Small intestine (tissue), 7 donors: ENCODE measurements around the gene LAIR2. TPM values are rescaled to one million over a fixed set of nuclear protein-coding genes. Genes with fewer than 3 reads are reported as not detected.

ENCODE experiments used
- DNase-seq, 2 donors: peaks; one replicate each; pipeline versions ENCODE4 v3.0.0 to v3.0.0-alpha.2; 2013
- FAIRE-seq: peaks from 2 replicates; lab custom pipeline; 2012; peaks lifted over from hg19 to GRCh38; lab: Jason Lieb, UNC
- H3K27ac ChIP-seq, 3 donors: one replicate each; pipeline ENCODE4 v1.5.1; 2013; ENCODE audit warnings: low read length in 2 of 3, mild to moderate bottlenecking in 2 of 3, control low read depth in 1 of 3, inconsistent platforms in 1 of 3, low read depth in 1 of 3, moderate library complexity in 1 of 3
- H3K27me3 ChIP-seq, 3 donors: one replicate each; pipeline ENCODE4 v1.6.1; 2013; ENCODE audit warnings: low read length in 3 of 3, inconsistent platforms in 1 of 3; ENCODE audit not compliant: control insufficient read depth in 3 of 3, insufficient read depth in 3 of 3
- H3K36me3 ChIP-seq, 3 donors: one replicate each; pipeline ENCODE4 v1.6.1; 2013; ENCODE audit warnings: low read length in 3 of 3, inconsistent platforms in 1 of 3, low read depth in 1 of 3, mild to moderate bottlenecking in 1 of 3, moderate library complexity in 1 of 3; ENCODE audit not compliant: control insufficient read depth in 3 of 3, insufficient read depth in 2 of 3
- H3K4me1 ChIP-seq, 3 donors: one replicate each; pipeline ENCODE4 v1.6.1; 2013; ENCODE audit warnings: low read length in 2 of 3, inconsistent platforms in 1 of 3, low read depth in 1 of 3, mild to moderate bottlenecking in 1 of 3, moderate library complexity in 1 of 3; ENCODE audit not compliant: control insufficient read depth in 3 of 3, insufficient read depth in 2 of 3
- H3K4me3 ChIP-seq, 3 donors: one replicate each; pipeline ENCODE4 v1.5.1; 2013; ENCODE audit warnings: low read length in 3 of 3, control low read depth in 1 of 3, inconsistent platforms in 1 of 3, low read depth in 1 of 3, mild to moderate bottlenecking in 1 of 3, moderate library complexity in 1 of 3
- H3K9me3 ChIP-seq, 2 donors: one replicate each; pipeline ENCODE4 v1.6.1; 2013; ENCODE audit warnings: low read depth in 1 of 2, low read length in 1 of 2; ENCODE audit not compliant: control insufficient read depth in 2 of 2, insufficient read depth in 1 of 2
- WGBS, 3 donors: extraction: QIAGEN DNeasy Blood & Tissue Kit; methylation state at CpG; one replicate each; pipeline ENCODE4 v1.1.7; 2013; 5-methylcytosine and 5-hydroxymethylcytosine counted together
- polyA plus RNA-seq, 4 donors: library from polyadenylated mRNA; stranded (reverse) in 3 of 4; unstranded in 1 of 4; fragments of 200-250 nt in 3 of 4; fragments of 120-200 nt in 1 of 4; gene quantifications; one replicate each; pipeline versions ENCODE4 v1.2.1 to v1.2.3, GENCODE V29; 2013
- donor health status: healthy with polysubstance abuse.
- donor health status: control.
- donor health status: control.
- donor health status: Bipolar disorder and iron deficiency.
- donor health status: healthy.

LAIR2 gene
- polyA plus RNA-seq, 4 donors = 0.09 to 0.33 TPM; not detected in 2

- WGBS, 3 donors = 49 to 74% (median 52%) methylated on average over 5 of the region's 5 CpGs
Measured at GRCh38 chr19:54525636-54526035, 23.0 kb downstream of the LAIR2 start.

DNA sequence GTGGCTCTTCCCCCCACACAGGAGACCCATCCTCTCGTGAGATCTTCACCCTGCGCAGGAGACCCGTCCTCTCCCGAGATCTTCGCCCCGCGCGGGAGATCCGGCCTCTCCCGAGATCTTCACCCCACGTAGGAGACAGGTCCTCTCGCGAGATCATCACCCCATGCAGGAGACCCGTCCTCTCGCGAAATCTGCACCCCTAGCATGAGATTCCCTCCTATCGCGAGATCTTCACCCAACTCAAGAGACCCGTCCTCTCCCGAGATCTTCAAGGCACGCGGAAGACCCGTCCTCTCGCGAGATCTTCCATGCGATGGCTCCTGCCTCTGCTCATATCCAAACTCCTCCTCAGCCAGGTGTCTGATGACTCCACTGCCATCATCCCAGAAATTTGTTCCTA lies 24.3 kb downstream of the LAIR2 start:
- Histone ChIP-seq H3K4me1 (no peaks in the 10 kb centered on the region), H3K4me3 (no peak overlapping the region), H3K27me3 (no peaks in the 10 kb centered on the region), H3K27ac (no peak overlapping the region), H3K36me3 (no peaks in the 10 kb centered on the region), H3K9me3 (no peaks in the 10 kb centered on the region)
- DNase-seq (no peak), FAIRE-seq (no peak)
- WGBS, 3 donors = 90 to 91% (median 90%) methylated on average over 26 of the region's 26 CpGs

More at GRCh38 chr19:54525636-54526035, 23.0 kb downstream of the LAIR2 start:
- H3K27ac ChIP-seq = no peak overlapping the region
- no peak overlapping the region for H3K4me3 ChIP-seq
- peaks cover 0 to 4% (median 0%) of the 10 kb centered on the region in 3 donors for H3K27me3 ChIP-seq
- no peaks in the 10 kb centered on the region for H3K36me3 ChIP-seq
- FAIRE-seq = no peak
- H3K4me1 ChIP-seq = no peaks in the 10 kb centered on the region
- no peaks in the 10 kb centered on the region for H3K9me3 ChIP-seq
- DNase-seq = no peak

DNA sequence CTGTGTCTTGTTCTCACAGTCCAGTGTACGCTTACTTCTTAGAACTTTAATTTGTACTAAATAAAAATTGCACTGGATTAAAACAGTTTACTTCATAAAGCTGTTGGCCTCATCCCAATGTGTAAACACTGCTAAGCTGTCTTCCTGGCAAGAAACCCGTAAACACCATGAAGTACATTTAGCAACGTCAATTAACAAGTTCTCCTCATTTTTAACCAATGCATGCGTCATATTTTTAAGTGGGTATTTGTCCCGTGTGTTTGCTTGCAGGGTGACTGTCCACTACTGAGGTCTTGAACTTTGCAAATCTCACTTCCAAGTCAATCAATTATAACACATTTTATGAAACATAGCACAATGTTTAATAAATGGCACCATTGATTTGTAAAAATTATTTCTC lies 28.2 kb downstream of the LAIR2 start:
- Histone ChIP-seq H3K27me3 (peaks cover 0 to 7% (median 0%) of the 10 kb centered on the region in 3 donors), H3K9me3 (no peaks in the 10 kb centered on the region), H3K27ac (no peak overlapping the region), H3K4me1 (no peaks in the 10 kb centered on the region), H3K4me3 (no peak overlapping the region), H3K36me3 (no peaks in the 10 kb centered on the region)
- WGBS, 3 donors = 56 to 67% (median 63%) methylated on average over 5 of the region's 5 CpGs
- FAIRE-seq = no peak
- no peak for DNase-seq

DNA sequence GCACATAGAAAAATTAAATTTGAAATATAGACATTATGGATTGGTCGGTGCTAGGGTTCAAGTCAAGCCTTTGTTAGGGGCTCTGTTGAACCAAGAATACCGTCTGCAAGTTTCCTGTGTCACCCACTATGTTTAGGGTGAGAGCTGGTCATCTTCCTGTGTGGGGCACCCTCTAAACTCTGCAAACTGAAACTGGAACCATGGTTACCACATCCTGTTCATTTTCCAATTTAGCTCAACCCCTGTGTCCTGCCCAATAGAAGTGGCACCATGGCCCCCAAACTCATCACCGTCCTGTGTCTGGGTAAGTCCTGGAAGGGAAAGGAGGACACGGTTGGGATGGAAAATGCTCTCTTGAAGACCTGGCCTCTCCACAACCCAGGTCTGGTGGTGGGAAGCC lies 29.9 kb downstream of the LAIR2 start:
- 64 to 80% (median 65%) methylated on average over 4 of the region's 4 CpGs for WGBS, 3 donors
- Histone ChIP-seq H3K9me3 (peaks cover 0 to 2% of the 10 kb centered on the region in 2 donors), H3K27ac (no peak overlapping the region), H3K4me1 (no peaks in the 10 kb centered on the region), H3K27me3 (peaks cover 0 to 7% (median 0%) of the 10 kb centered on the region in 3 donors), H3K4me3 (no peak overlapping the region), H3K36me3 (no peaks in the 10 kb centered on the region)
- no peak for FAIRE-seq
- DNase-seq = no peak

- no peak overlapping the region for H3K4me3 ChIP-seq
- H3K27me3 ChIP-seq = peaks cover 0 to 7% (median 0%) of the 10 kb centered on the region in 3 donors
- H3K9me3 ChIP-seq = peaks cover 0 to 2% of the 10 kb centered on the region in 2 donors
- no peak overlapping the region for H3K27ac ChIP-seq
- DNase-seq (no peak), FAIRE-seq (no peak)
- no peaks in the 10 kb centered on the region for H3K36me3 ChIP-seq
- H3K4me1 ChIP-seq = no peaks in the 10 kb centered on the region
- 77 to 83% (median 83%) methylated on average over 8 of the region's 8 CpGs for WGBS, 3 donors
Measured at GRCh38 chr19:54533476-54533875, 30.8 kb downstream of the LAIR2 start.

GRCh38 chr19:54534156-54534555 lies 31.5 kb downstream of the LAIR2 start:
- DNase-seq (no peak), FAIRE-seq (no peak)
- H3K36me3 ChIP-seq = no peaks in the 10 kb centered on the region
- no peak overlapping the region for H3K4me3 ChIP-seq
- no peak overlapping the region for H3K27ac ChIP-seq
- H3K9me3 ChIP-seq = peaks cover 0 to 2% of the 10 kb centered on the region in 2 donors
- H3K27me3 ChIP-seq = peaks cover 0 to 7% (median 0%) of the 10 kb centered on the region in 3 donors
- 72 to 74% (median 72%) methylated on average over 8 of the region's 8 CpGs for WGBS, 3 donors
- H3K4me1 ChIP-seq = no peaks in the 10 kb centered on the region

- Histone ChIP-seq H3K4me1 (no peaks in the 10 kb centered on the region), H3K4me3 (no peak overlapping the region), H3K27me3 (peaks cover 0 to 7% (median 0%) of the 10 kb centered on the region in 3 donors), H3K36me3 (no peaks in the 10 kb centered on the region), H3K9me3 (peaks cover 0 to 2% of the 10 kb centered on the region in 2 donors), H3K27ac (no peak overlapping the region)
- FAIRE-seq (no peak), DNase-seq (no peak)
- 80 to 88% (median 86%) methylated on average over 9 of the region's 9 CpGs for WGBS, 3 donors
Measured at GRCh38 chr19:54535601-54536000, 33.0 kb downstream of the LAIR2 start.

GRCh38 chr19:54536956-54537355 lies 34.3 kb downstream of the LAIR2 start:
- no peak for FAIRE-seq
- Histone ChIP-seq H3K27ac (no peak overlapping the region), H3K27me3 (peaks cover 0 to 7% (median 0%) of the 10 kb centered on the region in 3 donors), H3K4me3 (no peak overlapping the region), H3K9me3 (peaks cover 0 to 2% of the 10 kb centered on the region in 2 donors), H3K36me3 (no peaks in the 10 kb centered on the region), H3K4me1 (no peaks in the 10 kb centered on the region)
- no peak for DNase-seq
- 73 to 86% (median 78%) methylated on average over 9 of the region's 9 CpGs for whole genome bisulfite sequencing, 3 donors

DNA sequence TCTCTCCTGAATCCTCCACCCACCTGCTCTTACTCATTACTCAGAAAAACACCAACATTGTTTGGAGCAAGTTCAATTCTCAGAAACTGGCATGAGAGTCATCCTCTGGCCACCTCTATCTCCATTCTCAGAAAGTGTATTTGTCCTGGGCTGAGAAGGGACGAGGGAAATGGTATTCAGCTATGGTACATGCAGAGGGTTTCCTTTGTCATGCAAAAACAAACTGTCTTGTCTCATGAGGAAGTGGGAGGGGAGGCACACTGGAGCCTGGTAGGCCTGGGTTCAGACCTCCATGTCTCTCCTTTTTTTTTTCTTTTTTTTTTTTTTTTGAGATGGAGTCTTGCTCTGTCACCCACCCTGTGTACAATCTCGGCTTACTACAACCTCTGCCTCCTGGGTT lies 39.1 kb downstream of the LAIR2 start:
- H3K9me3 ChIP-seq = no peaks in the 10 kb centered on the region
- WGBS, 3 donors = 43 to 50% (median 48%) methylated on average over 2 of the region's 2 CpGs

More for the DNA sequence above, 39.1 kb downstream of the LAIR2 start:
- H3K4me3 ChIP-seq = no peak overlapping the region
- H3K4me1 ChIP-seq = no peaks in the 10 kb centered on the region
- no peaks in the 10 kb centered on the region for H3K36me3 ChIP-seq
- FAIRE-seq (no peak), DNase-seq (no peak)
- H3K27me3 ChIP-seq = no peaks in the 10 kb centered on the region
- H3K27ac ChIP-seq = no peak overlapping the region
